ENCODE results near the gene TJAP1.
"Not testable (repeated sequence)": the region's sequence is repeated elsewhere in the genome, so short reads cannot be mapped to it uniquely, and the experiment has no call there.

Gene TJAP1

GRCh38 chr6:43454290-43454695 is 23.1 kb upstream of the TJAP1 start:
- peak in 1 of 2 donors; percentile 69 for DNase-seq

- DNase-seq = peak; percentile 39 to 68
Observed at GRCh38 chr6:43454696-43455530, 22.5 kb upstream of the TJAP1 start.

GRCh38 chr6:43455531-43456428 is 21.6 kb upstream of the TJAP1 start, which contains the start of gene DLK2:
Gene DLK2, minus strand, starts transcription at chr6:43455548. Its CDS starts 723 bp downstream, at chr6:43454825.
- peak; percentile 39 to 43 for DNase-seq

GRCh38 chr6:43457643-43458042 is 19.7 kb upstream of the TJAP1 start:
- DNase-seq = no peak

- not testable (repeated sequence) for DNase-seq
Observed at GRCh38 chr6:43458154-43458553, 19.2 kb upstream of the TJAP1 start.

GRCh38 chr6:43459535-43459934 is 17.8 kb upstream of the TJAP1 start:
- no peak for DNase-seq

- no peak for DNase-seq
Observed at GRCh38 chr6:43460032-43460431, 17.3 kb upstream of the TJAP1 start.

GRCh38 chr6:43461936-43462335 is 15.4 kb upstream of the TJAP1 start:
- DNase-seq = no peak

- DNase-seq = no peak
Observed at GRCh38 chr6:43464337-43464736, 13.0 kb upstream of the TJAP1 start.

- no peak for DNase-seq
Observed at GRCh38 chr6:43465948-43466347, 11.4 kb upstream of the TJAP1 start.

- not testable (repeated sequence) for DNase-seq
Observed at GRCh38 chr6:43467265-43467664, 10.1 kb upstream of the TJAP1 start.

- no peak for DNase-seq
Observed at GRCh38 chr6:43467752-43468151, 9.6 kb upstream of the TJAP1 start.

- DNase-seq = no peak
Observed at GRCh38 chr6:43468240-43468639, 9.1 kb upstream of the TJAP1 start.

- DNase-seq = no peak
Observed at GRCh38 chr6:43468748-43469681, 8.4 kb upstream of the TJAP1 start.

- DNase-seq = no peak
Observed at GRCh38 chr6:43469947-43470346, 7.4 kb upstream of the TJAP1 start.

GRCh38 chr6:43471399-43471798 is 6.0 kb upstream of the TJAP1 start:
- DNase-seq = no peak

- no peak for DNase-seq
Observed at GRCh38 chr6:43472515-43472914, 4.9 kb upstream of the TJAP1 start.

- DNase-seq = no peak
Observed at GRCh38 chr6:43475516-43475915, 1.9 kb upstream of the TJAP1 start.

GRCh38 chr6:43476746-43477145 is 624 bp upstream of the TJAP1 start:
- DNase-seq = peak in 1 of 2 donors; percentile 13

GRCh38 chr6:43478008-43478372 is 620 bp downstream of the TJAP1 start:
- DNase-seq = peak in 1 of 2 donors; percentile 15

- no peak for DNase-seq
Observed at GRCh38 chr6:43481075-43481474, 3.7 kb downstream of the TJAP1 start.

- no peak for DNase-seq
Observed at GRCh38 chr6:43481591-43482236, 4.3 kb downstream of the TJAP1 start.
